GM19324 (cell line): Measurements from ENCODE around the gene DIRAS2.
"Not testable (repeated sequence)": the region's sequence is repeated elsewhere in the genome, so short reads cannot be mapped to it uniquely, and the experiment has no call there.

Experiments
- ATAC-seq: cut with Tn5 transposase; IDR thresholded peaks from one replicate; pipeline ENCODE4 v1.9.1; 2021; ENCODE audit warnings: mild to moderate bottlenecking, moderate library complexity; ENCODE audit not compliant: unreplicated experiment, low FRiP score

The DIRAS2 gene

DNA sequence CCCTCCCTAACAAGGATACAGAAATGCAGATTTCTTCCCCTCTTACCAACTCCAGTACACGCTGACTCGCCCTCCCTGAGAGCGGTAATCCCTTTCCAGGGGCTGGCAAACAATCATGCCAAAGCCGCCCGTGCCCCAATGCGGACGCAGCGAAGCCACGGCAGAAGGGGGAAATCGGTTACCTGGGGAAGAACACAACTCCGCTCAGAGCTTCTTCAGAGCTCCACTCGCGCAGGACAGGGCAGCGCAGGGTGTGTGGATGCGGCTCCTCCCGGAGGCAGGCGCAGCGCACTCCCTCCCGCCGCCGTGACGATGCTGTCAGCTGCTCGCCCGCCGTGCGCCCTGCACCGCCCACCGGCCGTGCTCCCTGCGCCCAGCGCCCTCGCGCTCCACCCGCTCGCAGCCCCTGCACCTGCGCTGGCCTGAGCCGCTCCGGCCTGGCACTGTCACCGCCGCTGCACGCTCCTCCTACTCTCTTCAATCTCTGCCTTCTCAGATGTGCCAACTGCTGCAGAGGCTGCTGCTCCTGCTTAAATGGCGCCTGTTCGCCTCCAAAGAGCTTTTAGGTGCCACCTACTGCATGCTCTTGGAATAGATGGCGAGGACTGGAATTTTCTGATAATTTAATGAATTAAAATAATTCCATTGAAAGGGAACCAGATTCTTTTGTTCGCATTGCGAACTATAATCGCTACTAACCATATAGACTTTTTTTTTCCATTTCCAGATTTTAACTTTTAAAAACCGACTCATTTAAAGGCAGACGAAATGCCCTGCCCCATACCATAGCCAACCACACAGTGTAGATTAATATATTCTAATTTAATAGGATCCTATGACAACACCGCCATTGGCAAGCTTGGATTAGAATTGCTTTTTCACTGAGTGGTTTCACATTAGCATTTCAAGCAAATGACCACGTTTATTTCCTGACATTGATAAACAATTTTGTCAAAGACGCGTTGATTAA, at the start of gene DIRAS2:
Gene DIRAS2 (minus strand): TSS at position 255 of the 970 bp plus-strand sequence. CDS start 28,997 bp downstream, outside the sequence.
- no peak for ATAC-seq

DNA sequence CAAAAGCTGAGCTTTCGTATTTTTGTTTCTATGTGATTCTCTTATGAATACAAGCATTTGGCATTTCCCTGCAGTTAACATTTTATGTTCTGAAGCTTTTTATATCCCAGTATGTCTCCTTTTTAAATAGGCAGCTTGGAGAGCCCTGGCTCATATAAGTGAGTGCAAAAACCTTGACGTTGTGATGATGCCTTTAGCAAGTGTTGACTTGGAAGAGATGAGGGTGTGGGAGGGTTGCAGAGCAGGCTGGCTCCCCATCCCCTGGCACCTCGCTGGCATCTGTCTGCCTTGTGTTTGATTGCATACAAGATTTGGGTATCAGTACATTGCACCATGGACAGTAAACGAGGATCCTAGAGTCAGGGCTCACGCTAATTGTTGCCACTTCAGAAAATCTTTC, 42.1 kb upstream of the DIRAS2 start:
- ATAC-seq, result no peak

GRCh38 chr9:90684106-90684505, 41.5 kb upstream of the DIRAS2 start:
- no peak for ATAC-seq

DNA sequence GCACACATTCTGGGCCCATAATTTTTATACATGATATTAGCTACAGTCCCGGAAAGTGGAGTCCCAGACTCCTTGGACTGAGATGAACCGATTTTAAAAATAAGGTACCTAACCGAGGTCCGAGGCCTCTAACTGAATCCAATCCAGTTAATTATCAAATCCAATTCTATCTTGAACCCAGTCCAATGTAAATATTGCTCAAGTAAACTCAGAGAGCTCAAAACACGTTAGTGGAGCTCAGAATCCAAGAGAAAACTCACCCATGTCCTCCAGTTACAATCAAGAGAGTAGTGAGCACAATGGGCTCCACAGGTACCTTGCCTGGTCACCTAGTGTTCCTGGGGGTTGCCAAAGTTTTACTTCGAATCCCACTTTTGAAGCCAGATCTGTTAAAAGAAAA, 37.9 kb upstream of the DIRAS2 start:
- no peak for ATAC-seq

GRCh38 chr9:90665072-90665471, 22.4 kb upstream of the DIRAS2 start:
- ATAC-seq, result no peak

GRCh38 chr9:90659650-90660364, 17.2 kb upstream of the DIRAS2 start:
- ATAC-seq, result no peak

GRCh38 chr9:90658783-90659182, 16.2 kb upstream of the DIRAS2 start:
- no peak for ATAC-seq

DNA sequence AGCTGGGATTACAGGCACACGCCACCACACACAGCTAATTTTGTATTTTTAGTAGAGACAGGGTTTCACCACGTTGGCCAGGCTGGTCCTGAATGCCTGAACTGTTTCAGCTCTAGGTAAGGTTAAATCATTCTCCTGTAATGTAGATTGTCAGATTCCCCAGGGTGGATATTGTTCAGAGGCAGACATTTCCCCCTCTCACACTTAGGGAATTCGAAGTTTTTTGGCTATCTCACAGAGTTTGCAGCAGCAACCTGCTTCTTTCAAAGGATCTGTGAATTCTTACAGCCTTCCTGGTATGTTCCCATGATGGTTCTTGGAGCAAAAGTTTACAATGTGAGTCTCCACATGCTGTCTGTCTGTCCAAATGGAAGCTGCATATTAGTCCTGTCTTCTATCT, 15.6 kb upstream of the DIRAS2 start:
- no peak for ATAC-seq

DNA sequence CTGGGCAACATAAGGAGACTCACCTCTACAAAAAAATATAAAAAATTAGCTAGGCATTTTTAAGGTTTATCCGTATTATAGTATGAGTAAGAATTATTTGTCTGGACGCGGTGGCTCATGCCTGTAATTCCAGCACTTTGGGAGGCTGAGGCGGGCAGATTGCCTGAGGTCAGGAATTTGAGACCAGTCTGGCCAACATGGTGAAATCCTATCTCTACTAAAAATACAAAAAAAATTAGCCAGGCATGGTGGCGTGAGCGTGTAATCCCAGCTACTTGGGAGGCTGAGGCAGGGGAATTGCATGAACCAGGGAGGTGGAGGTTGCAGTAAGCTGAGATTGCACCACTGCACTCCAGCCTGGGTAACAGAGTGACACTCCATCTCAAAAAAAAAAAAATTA, 14.3 kb upstream of the DIRAS2 start:
- not testable (repeated sequence) for ATAC-seq

DNA sequence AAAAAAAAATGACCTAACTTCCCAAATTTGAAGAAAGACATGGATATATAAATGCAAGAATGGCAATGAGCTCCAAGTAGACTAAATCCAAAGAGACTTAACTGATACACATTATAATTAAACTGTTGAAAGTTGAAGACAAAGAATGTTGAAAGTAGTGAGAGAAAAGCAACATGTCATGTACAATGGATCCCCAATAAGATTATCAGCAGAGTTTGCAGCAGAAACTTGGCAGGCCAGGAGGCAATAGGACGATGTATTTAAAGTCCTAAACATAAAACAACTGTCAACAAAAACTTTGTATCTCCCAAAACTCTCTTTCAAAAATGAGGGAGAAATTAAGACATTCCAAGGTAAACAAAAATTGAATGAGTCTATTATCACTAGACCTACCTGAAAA, 8.6 kb upstream of the DIRAS2 start:
- ATAC-seq, result no peak

- no peak for ATAC-seq
Observed at GRCh38 chr9:90647843-90648242, 5.2 kb upstream of the DIRAS2 start.

DNA sequence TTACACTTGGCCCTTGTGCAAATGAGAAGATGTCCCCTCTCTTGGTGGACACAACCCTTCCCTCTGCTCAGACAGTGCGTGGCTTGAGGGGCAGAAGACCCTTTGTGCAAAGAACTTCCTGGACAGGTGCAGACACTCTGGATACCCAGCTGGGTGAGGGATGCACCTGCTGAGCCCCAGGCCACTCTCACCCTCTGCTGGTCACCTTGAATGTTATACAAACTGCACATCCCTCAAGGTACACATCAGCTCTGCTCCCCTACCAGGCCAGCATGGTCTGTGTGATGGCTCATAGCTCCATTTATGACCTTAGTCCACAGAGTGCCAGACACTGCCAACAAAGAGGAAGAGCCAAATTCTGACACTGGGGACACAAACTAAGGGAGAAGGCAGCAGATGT, 3.1 kb upstream of the DIRAS2 start:
- ATAC-seq, result no peak

- ATAC-seq, result no peak
Observed at GRCh38 chr9:90641884-90642487, 638 bp downstream of the DIRAS2 start.

DNA sequence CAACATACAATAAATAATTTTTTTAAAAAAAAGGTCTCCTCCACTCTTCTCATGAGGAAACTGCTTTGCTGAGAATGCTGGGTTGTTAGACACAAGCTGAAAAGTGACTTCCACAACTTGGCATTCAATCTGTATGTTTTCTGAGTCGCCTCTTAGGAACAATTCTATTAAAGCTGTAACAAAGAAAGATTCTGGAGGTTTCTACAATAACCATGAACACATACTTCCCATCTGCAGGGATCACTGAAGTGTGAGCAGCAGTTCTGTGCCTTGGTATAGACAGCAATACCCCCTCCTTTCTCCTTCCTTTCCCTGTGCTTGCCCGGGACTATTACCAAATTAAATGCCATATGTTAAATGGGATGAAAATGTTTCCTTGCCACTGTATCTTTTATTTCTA, 1.5 kb downstream of the DIRAS2 start:
- ATAC-seq, result no peak

- ATAC-seq, result no peak
Observed at GRCh38 chr9:90640361-90640760, 2.3 kb downstream of the DIRAS2 start.

- no peak for ATAC-seq
Observed at GRCh38 chr9:90637626-90638025, 5.0 kb downstream of the DIRAS2 start.

DNA sequence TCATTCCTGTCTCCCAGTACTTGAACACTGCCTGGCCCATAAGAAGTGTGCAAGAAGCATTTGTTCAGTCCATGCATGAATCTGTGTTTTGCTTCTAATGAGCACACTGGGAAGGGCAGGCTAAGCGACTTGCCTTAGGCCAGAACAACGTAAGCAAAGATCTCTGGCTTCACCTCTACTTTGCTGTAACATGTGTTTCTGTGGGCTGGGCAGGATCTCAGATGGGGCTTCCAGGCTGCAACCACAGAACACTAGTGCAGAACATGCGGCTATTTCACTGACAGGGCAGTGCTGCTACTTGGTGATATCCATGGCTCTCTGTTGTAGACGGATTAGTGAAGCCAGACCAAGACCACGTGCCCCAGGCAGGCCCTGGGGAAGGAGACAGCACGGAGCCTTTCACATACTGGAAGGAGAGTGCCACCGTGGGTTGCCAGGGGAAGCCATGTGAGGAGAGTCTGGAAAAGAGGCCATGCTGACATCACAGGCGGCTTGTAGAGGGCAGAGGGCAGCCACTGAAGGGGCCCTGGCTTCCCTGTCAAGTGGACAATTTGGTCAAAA, 9.9 kb downstream of the DIRAS2 start:
- ATAC-seq, result no peak

GRCh38 chr9:90631964-90632363, 10.7 kb downstream of the DIRAS2 start:
- ATAC-seq, result no peak

GRCh38 chr9:90629991-90630390, 12.6 kb downstream of the DIRAS2 start:
- no peak for ATAC-seq

DNA sequence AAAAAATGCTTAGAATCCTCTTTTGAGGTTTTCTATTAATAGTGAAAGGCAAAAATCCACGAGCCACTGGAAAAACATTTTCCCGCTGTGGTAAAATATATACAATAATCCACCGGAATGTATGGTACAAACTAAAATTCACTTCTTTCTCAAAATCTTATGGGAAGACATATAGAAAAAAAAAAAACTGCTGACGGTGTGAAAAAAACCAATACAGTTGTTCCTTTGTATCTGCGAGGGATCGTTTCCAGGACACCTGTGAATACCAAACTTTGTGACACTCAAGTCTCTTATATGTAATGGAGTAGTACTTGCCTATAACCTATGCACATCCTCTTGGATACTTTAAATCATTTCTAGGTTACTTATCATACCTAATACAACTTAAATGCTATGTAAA, 13.3 kb downstream of the DIRAS2 start:
- ATAC-seq, result no peak

- ATAC-seq, result no peak
Observed at GRCh38 chr9:90616806-90617205, 25.8 kb downstream of the DIRAS2 start.
